OCI-LY7 (cell line): Measurements from ENCODE around the gene NOL9.

ENCODE experiments used
- CTCF ChIP-seq: fragments of 200-600 bp; sonication (generic); conservative IDR thresholded peaks from 2 replicates; pipeline ENCODE4 v1.5.1; 2014; ENCODE audit warnings: mild to moderate bottlenecking, antibody characterized with exemption, low read length, moderate library complexity, mixed read lengths
- EZH2phosphoT487 ChIP-seq: fragments of 200-600 bp; sonication (generic); IDR thresholded peaks from 2 replicates; pipeline ENCODE4 v1.6.1; 2018; ENCODE audit warnings: low read depth, borderline replicate concordance, mild to moderate bottlenecking, mixed run types, antibody characterized with exemption, low read length, moderate library complexity, mixed read lengths

GRCh38 chr1:6592865-6593593 is 38.7 kb upstream of the NOL9 start:
- TF ChIP-seq CTCF (no peak), EZH2phosphoT487 (no peak)
